BE2C (cell line): Measurements from ENCODE around the gene CPT1B.
"Not testable (repeated sequence)": the region's sequence is repeated elsewhere in the genome, so short reads cannot be mapped to it uniquely, and the experiment has no call there.

ENCODE experiments used
- DNase-seq: peaks from one replicate; pipeline ENCODE4 v3.0.0-alpha.2; 2020
- H3K27me3 ChIP-seq: fragments of 250-450 bp; sonication (Bioruptor Pico); 2 replicates; pipeline ENCODE4 v1.5.1; 2020; ENCODE audit warnings: mild to moderate bottlenecking
- H3K36me3 ChIP-seq: fragments of 250-450 bp; sonication (Bioruptor Pico); 2 replicates; pipeline ENCODE4 v1.5.1; 2020; ENCODE audit warnings: mild to moderate bottlenecking
- H3K4me1 ChIP-seq: fragments of 250-450 bp; sonication (Bioruptor Pico); 2 replicates; pipeline ENCODE4 v1.5.1; 2020
- H3K4me3 ChIP-seq: 2 replicates; pipeline ENCODE4 v1.5.1; 2011; ENCODE audit warnings: low read depth, low read length
- H3K9me3 ChIP-seq: fragments of 250-450 bp; sonication (Bioruptor Pico); 2 replicates; pipeline ENCODE4 v1.5.1; 2020
- TF ChIP-seq, protein P1 (sequence below): IDR thresholded peaks from 2 replicates; pipeline ENCODE4 v1.5.1; 2012; ENCODE audit warnings: mild to moderate bottlenecking, low read depth, low read length

The CPT1B gene

DNA sequence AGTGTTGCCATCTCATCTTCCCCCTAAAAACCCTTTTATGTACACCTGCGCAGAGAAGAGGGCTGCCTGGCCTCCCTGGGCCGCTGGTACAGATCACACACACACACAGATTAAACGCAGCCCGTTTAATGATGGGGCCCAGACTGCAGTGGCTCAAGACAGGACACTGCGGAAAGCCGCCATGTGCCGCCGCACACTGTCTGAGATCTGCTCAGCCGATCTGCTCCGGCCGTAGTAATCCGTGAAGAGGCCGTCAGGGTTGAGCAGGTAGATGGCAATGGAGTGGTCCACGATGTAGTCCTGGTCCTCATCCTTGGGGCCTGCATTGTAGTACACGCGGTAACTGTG is 54.8 kb downstream of the CPT1B start:
- Histone ChIP-seq H3K36me3 (peaks cover 48% of the 10 kb centered on the region), H3K4me1 (peaks cover 13% of the 10 kb centered on the region; the same call in 1 of the 2 replicates), H3K27me3 (no peaks in the 10 kb centered on the region), H3K4me3 (no peak overlapping the region), H3K9me3 (no peaks in the 10 kb centered on the region)
- TF ChIP-seq, protein P1, sequence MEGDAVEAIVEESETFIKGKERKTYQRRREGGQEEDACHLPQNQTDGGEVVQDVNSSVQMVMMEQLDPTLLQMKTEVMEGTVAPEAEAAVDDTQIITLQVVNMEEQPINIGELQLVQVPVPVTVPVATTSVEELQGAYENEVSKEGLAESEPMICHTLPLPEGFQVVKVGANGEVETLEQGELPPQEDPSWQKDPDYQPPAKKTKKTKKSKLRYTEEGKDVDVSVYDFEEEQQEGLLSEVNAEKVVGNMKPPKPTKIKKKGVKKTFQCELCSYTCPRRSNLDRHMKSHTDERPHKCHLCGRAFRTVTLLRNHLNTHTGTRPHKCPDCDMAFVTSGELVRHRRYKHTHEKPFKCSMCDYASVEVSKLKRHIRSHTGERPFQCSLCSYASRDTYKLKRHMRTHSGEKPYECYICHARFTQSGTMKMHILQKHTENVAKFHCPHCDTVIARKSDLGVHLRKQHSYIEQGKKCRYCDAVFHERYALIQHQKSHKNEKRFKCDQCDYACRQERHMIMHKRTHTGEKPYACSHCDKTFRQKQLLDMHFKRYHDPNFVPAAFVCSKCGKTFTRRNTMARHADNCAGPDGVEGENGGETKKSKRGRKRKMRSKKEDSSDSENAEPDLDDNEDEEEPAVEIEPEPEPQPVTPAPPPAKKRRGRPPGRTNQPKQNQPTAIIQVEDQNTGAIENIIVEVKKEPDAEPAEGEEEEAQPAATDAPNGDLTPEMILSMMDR: no peak
- no peak for DNase-seq

DNA sequence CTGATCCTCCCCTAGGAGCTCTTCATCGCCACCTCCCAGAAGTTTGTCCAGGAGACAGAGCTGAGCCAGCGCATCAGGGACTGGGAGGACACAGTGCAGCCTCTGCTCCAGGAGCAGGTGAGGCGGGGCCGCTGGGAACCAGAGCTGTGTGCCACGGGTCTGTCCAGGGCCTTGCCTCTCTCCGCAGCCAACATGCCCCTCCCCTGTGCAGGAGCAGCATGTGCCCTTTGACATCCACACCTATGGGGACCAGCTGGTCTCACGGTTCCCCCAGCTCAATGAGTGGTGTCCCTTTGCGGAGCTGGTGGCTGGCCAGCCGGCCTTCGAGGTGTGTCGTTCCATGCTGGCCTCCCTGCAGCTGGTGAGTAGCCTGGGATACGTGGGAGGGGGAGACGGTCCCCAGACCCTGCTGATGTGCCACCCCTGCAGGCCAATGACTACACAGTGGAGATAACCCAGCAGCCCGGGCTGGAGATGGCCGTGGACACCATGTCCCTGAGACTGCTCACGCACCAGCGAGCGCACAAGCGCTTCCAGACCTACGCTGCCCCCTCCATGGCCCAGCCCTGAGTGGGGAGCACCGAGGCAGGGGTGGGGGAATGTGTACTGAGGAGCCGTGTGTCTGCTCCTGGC is 55.3 kb downstream of the CPT1B start:
- TF ChIP-seq, protein P1: no peak
- H3K4me3 ChIP-seq: no peak overlapping the region
- no peaks in the 10 kb centered on the region for H3K27me3 ChIP-seq
- H3K36me3 ChIP-seq: peaks cover 51% of the 10 kb centered on the region
- no peaks in the 10 kb centered on the region for H3K9me3 ChIP-seq
- DNase-seq: no peak
- H3K4me1 ChIP-seq: peaks cover 13% of the 10 kb centered on the region; the same call in 1 of the 2 replicates

DNA sequence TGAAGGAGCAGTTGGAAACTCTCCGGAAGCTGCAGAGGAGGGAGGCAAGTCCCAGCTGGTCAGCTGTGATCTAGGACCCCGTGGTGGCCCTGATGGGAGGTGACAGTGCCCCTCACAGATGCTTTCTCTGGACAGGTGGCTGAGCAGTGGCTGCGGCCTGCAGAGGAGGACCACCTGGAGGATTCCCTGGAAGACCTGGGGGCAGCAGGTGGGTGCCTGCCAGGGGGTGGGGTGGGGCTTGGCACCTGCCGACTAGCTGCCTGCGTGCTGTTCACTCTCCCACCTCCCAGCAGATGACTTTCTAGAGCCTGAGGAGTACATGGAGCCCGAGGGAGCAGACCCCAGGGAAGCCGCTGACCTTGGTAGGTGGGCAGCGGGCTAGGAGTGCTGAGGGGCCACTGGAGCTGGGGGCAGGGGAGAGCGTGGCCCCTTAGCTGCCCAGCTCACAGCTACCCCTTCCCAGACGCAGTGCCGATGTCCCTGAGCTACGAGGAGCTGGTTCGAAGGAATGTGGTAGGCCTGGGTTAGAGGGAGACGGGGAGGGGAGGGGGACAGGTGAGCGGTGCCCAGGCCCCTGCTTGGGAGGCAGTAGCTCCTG is 55.9 kb downstream of the CPT1B start:
- Histone ChIP-seq H3K4me3 (no peak overlapping the region), H3K9me3 (no peaks in the 10 kb centered on the region), H3K27me3 (no peaks in the 10 kb centered on the region), H3K36me3 (peaks cover 57% of the 10 kb centered on the region), H3K4me1 (peaks cover 12% of the 10 kb centered on the region; the same call in 1 of the 2 replicates)
- TF ChIP-seq, protein P1: no peak
- no peak for DNase-seq

DNA sequence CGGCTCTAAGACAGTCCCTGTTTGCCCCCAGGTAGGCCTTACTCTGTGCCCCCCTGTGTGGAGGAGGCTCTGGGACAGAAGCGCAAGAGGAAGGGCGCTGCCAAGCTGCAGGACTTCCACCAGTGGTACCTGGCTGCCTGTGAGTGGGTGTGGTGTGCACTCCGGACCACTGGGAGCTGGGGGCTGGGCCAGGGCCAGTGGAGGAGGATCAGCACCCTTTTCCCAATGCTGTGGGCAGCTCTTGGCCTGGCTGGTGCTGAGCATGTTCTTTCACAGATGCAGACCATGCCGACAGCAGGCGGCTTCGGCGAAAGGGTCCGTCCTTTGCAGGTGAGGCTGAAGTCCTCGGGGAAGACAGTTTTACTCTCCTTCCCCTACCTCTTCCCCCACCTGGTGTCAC is 56.5 kb downstream of the CPT1B start:
- TF ChIP-seq, protein P1: no peak
- Histone ChIP-seq H3K4me1 (peaks cover 6% of the 10 kb centered on the region; the same call in 1 of the 2 replicates), H3K36me3 (peaks cover 63% of the 10 kb centered on the region), H3K4me3 (no peak overlapping the region), H3K9me3 (no peaks in the 10 kb centered on the region), H3K27me3 (no peaks in the 10 kb centered on the region)
- DNase-seq: no peak

DNA sequence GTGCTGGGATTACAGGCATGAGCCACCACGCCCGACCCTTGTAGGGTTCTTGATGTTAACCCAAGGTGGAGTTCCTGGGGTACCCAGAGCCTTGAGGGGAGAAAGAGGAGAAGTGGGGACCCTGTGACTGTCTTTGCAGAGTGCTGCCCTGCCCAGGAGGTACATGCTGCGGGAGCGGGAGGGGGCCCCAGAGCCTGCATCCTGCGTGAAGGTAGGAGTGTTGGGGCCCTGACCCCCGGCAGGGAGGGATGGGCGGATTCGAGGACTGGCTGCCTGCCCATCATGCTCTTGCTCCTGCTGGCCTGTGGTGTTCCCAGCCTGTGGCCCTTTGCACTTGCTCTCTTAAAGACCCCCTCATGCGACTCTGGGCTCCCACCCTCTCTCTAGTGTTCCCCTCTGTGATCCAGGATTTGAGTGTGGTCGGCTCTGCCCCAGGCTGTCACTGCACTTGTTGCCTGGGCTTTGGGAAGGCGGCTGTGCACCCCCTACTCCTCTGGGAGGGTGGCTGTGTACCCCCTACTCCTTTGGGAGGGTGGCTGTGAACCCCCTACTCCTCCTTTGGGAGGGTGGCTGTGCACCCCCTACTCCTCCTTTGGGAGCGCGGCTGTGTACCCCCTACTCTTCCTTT is 57.3 kb downstream of the CPT1B start:
- Histone ChIP-seq H3K4me3 (no peak overlapping the region), H3K9me3 (no peaks in the 10 kb centered on the region), H3K4me1 (peaks cover 5% of the 10 kb centered on the region; the same call in 1 of the 2 replicates), H3K36me3 (peaks cover 69% of the 10 kb centered on the region), H3K27me3 (no peaks in the 10 kb centered on the region)
- TF ChIP-seq, protein P1: no peak
- DNase-seq: no peak

DNA sequence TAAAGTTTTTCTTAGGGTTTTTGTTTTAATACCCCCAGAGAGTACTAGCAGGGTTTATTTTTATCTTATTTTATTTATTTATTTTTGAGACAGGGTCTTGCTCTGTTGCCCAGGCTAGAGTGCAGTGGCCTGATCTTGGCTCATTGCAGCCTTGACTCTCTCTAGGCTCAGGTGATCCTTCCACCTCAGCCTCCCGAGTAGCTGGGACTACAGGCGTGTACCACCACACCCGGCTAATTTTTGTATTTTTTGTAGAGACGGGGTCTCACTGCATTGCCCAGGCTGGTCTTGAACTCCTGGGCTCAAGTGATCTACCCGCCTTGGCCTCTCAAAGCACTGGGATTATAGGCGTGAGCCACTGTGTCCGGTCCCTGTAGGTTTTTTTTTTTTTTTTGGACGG is 58.0 kb downstream of the CPT1B start:
- not testable (repeated sequence) for DNase-seq, H3K4me3 ChIP-seq, H3K9me3 ChIP-seq, H3K27me3 ChIP-seq, H3K4me1 ChIP-seq
- peaks cover 69% of the 10 kb centered on the region for H3K36me3 ChIP-seq
